Panc1 (cell line): ENCODE results near the gene ADARB2. TPM values are rescaled to one million over a fixed set of nuclear protein-coding genes. Genes with fewer than 3 reads are reported as not detected.
"Not testable (repeated sequence)": the region's sequence is repeated elsewhere in the genome, so short reads cannot be mapped to it uniquely, and the experiment has no call there.

ENCODE experiments used
- ATAC-seq: fragments of 200-7000 bp; cut with Tn5 transposase; 2 replicates; pipeline ENCODE4 v1.9.1; 2020; ENCODE audit warnings: mild to moderate bottlenecking, moderate library complexity
- BruUV-seq: library from RNA; stranded (reverse); fragments of 400-500 nt; replicated peaks from 2 replicates; lab custom pipeline; 2021; lab: Mats Ljungman, UMichigan
- CTCF ChIA-PET: fragments of 300-600 bp; sonication (Branson Sonifier 250); formaldehyde crosslinking; loops from one replicate; lab custom pipeline; 2022; ENCODE audit warnings: antibody characterized with exemption; lab: Charles Lee
- POLR2A ChIA-PET: fragments of 300-600 bp; sonication (Branson Sonifier 250); formaldehyde crosslinking; loops from one replicate; lab custom pipeline; 2022; ENCODE audit warnings: antibody characterized with exemption; lab: Charles Lee
- DNase-seq: peaks from one replicate; pipeline ENCODE4 v3.0.0-alpha.2; 2010; ENCODE audit warnings: low read depth, low spot score
- H3K27ac ChIP-seq: 2 replicates; pipeline ENCODE4 v1.5.1; 2011; ENCODE audit warnings: mild to moderate bottlenecking, low read length, inconsistent platforms
- H3K27me3 ChIP-seq: fragments of 200-500 bp; sonication (Bioruptor generic); 2 replicates; pipeline ENCODE4 v1.6.0; 2014; ENCODE audit warnings: low read length, inconsistent platforms; ENCODE audit not compliant: control insufficient read depth, insufficient read depth
- H3K36me3 ChIP-seq: fragments of 200-500 bp; sonication (Bioruptor generic); 2 replicates; pipeline ENCODE4 v1.5.1; 2014; ENCODE audit warnings: inconsistent platforms, mild to moderate bottlenecking, low read length, moderate library complexity; ENCODE audit not compliant: control insufficient read depth, insufficient read depth
- H3K4me1 ChIP-seq: 2 replicates; pipeline ENCODE4 v1.5.1; 2011; ENCODE audit warnings: inconsistent platforms, mild to moderate bottlenecking, low read length, moderate library complexity; ENCODE audit not compliant: control insufficient read depth, insufficient read depth
- H3K4me3 ChIP-seq, 2 experiments: 2 replicates each; pipeline ENCODE4 v1.5.1; 2011 to 2012; ENCODE audit warnings: low read depth in 2 of 2, low read length in 2 of 2, mild to moderate bottlenecking in 2 of 2, inconsistent platforms in 1 of 2, moderate library complexity in 1 of 2
- H3K9me3 ChIP-seq: fragments of 200-500 bp; sonication (Bioruptor generic); 2 replicates; pipeline ENCODE4 v1.5.1; 2014; ENCODE audit warnings: low read depth, mild to moderate bottlenecking, inconsistent platforms, low read length, moderate library complexity; ENCODE audit not compliant: control insufficient read depth, insufficient read depth
- CTCF ChIP-seq: fragments of 450-650 bp; IDR thresholded peaks from 2 replicates; pipeline ENCODE4 v1.5.1; 2017; ENCODE audit warnings: mild to moderate bottlenecking
- POLR2AphosphoS5 ChIP-seq: IDR thresholded peaks from 2 replicates; pipeline ENCODE4 v1.6.1; 2012; ENCODE audit warnings: mild to moderate bottlenecking, low read depth, low read length, moderate library complexity
- REST ChIP-seq, 2 experiments: IDR thresholded peaks; 2 replicates each; pipeline ENCODE4 v1.6.1; 2011 to 2012; ENCODE audit warnings: low read depth in 2 of 2, control low read depth in 1 of 2, low read length in 1 of 2, mild to moderate bottlenecking in 1 of 2, moderate library complexity in 1 of 2; ENCODE audit not compliant: insufficient read depth in 1 of 2
- SIN3A ChIP-seq: IDR thresholded peaks from 2 replicates; pipeline ENCODE4 v1.6.1; 2012; ENCODE audit warnings: low read depth, mild to moderate bottlenecking, low read length, moderate library complexity, borderline replicate concordance; ENCODE audit not compliant: insufficient read depth
- TCF7L2 ChIP-seq: IDR thresholded peaks from 2 replicates; pipeline ENCODE4 v1.6.1; 2011; ENCODE audit warnings: mild to moderate bottlenecking, low read depth, low read length, inconsistent platforms
- in situ Hi-C: cut with HindIII; loops from 2 replicates; pipeline ENCODE4 v1.10.0; 2016; ENCODE audit warnings: low sequenced_read_pairs, low pct_unique_long_range_greater_than_20kb
- intact Hi-C: fragments of 100-400 bp; cut with micrococcal nuclease; formaldehyde crosslinking; loops from one replicate; pipeline ENCODE4 v1.10.0; 2022; ENCODE audit not compliant: unreplicated experiment
- total RNA-seq: library from RNA; stranded (reverse); gene quantifications from one replicate; pipeline ENCODE4 v1.2.1, GENCODE V29; 2021; ENCODE audit not compliant: unreplicated experiment

ADARB2 gene
- total RNA-seq, 1 experiment from 2014 or later, result 0.31 TPM

- no peaks in the 10 kb centered on the region for H3K36me3 ChIP-seq
- in situ Hi-C loops (no loop called here), intact Hi-C loops (no loop called here)
- ChIA-PET CTCF (no interaction called here), POLR2A (no interaction called here)
- TF ChIP-seq REST (IDR thresholded peaks at IDR 0.05; ENCODE audit: insufficient read depth in 1 of 2, low read depth in 2 of 2, low read length in 1 of 2), result no peak
- no peak for TF ChIP-seq TCF7L2
- TF ChIP-seq POLR2AphosphoS5, result no peak
- no peak for TF ChIP-seq SIN3A
- no peak for TF ChIP-seq CTCF
- H3K4me3 ChIP-seq, result no peak overlapping the region
- H3K27ac ChIP-seq, result no peak overlapping the region
- no peaks in the 10 kb centered on the region for H3K9me3 ChIP-seq
- BruUV-seq, result no TSS peak
- ATAC-seq (no peak), DNase-seq (no peak)
- no peaks in the 10 kb centered on the region; the same call in 1 of the 2 replicates for H3K27me3 ChIP-seq
- peaks cover 8% of the 10 kb centered on the region for H3K4me1 ChIP-seq
Measured at GRCh38 chr10:1461016-1461415, 276.3 kb downstream of the ADARB2 start.

- H3K27me3 ChIP-seq, POLR2A ChIA-PET, BruUV-seq, H3K4me1 ChIP-seq, DNase-seq, H3K9me3 ChIP-seq, in situ Hi-C loops, intact Hi-C loops, H3K36me3 ChIP-seq, H3K27ac ChIP-seq, ATAC-seq, CTCF ChIA-PET, H3K4me3 ChIP-seq: not testable (repeated sequence)
Measured at GRCh38 chr10:1459664-1460063, 277.7 kb downstream of the ADARB2 start.

- H3K27ac ChIP-seq, result no peak overlapping the region
- no peaks in the 10 kb centered on the region; the same call in 1 of the 2 replicates for H3K4me1 ChIP-seq
- no peak overlapping the region for H3K4me3 ChIP-seq
- intact Hi-C loops (no loop called here), in situ Hi-C loops (no loop called here)
- ChIA-PET POLR2A (no interaction called here), CTCF (no interaction called here)
- DNase-seq, result no peak
- no peaks in the 10 kb centered on the region for H3K36me3 ChIP-seq
- peaks cover 3% of the 10 kb centered on the region; the same call in 1 of the 2 replicates for H3K27me3 ChIP-seq
- H3K9me3 ChIP-seq, result no peaks in the 10 kb centered on the region
- TF ChIP-seq SIN3A, result no peak
- no peak for TF ChIP-seq POLR2AphosphoS5
- TF ChIP-seq CTCF, result no peak
- no peak for TF ChIP-seq TCF7L2
- no peak for TF ChIP-seq REST (IDR thresholded peaks at IDR 0.05; ENCODE audit: insufficient read depth in 1 of 2, low read depth in 2 of 2, low read length in 1 of 2)
- no TSS peak for BruUV-seq
- no peak for ATAC-seq
Measured at GRCh38 chr10:1454951-1455350, 282.4 kb downstream of the ADARB2 start.
